K562 (cell line): ENCODE measurements around the gene ALOXE3. TPM values are rescaled to one million over a fixed set of nuclear protein-coding genes. Genes with fewer than 3 reads are reported as not detected.

Source experiments
- ATAC-seq: fragments of 200-7000 bp; cut with Tn5 transposase; 3 replicates; pipeline ENCODE4 v1.9.1; 2020; ENCODE audit warnings: moderate library complexity
- BruUV-seq: library from RNA; stranded (reverse); fragments of 400-500 nt; replicated peaks from 2 replicates; lab custom pipeline; 2021; lab: Mats Ljungman, UMichigan
- CTCF ChIA-PET: fragments of 300-600 bp; formaldehyde crosslinking; extraction: SDS; loops from one replicate; lab custom pipeline; 2021; ENCODE audit warnings: low intra/inter-chr PET ratio; lab: Yijun Ruan, JAX
- POLR2A ChIA-PET: fragments of 300-600, 350-650 bp; sonication (Branson Sonifier 250); formaldehyde crosslinking; extraction: SDS; loops from one replicate; lab custom pipeline; 2021; ENCODE audit warnings: antibody characterized with exemption, inconsistent platforms; lab: Yijun Ruan, JAX
- DNase-seq, 4 experiments: peaks; one replicate each; pipeline versions ENCODE4 v3.0.0 to v3.0.0-alpha.2; 2011 to 2018; ENCODE audit warnings: low spot score in 3 of 4, mixed read lengths in 3 of 4; ENCODE audit errors: extremely low read depth in 1 of 4
- FAIRE-seq: peaks from 2 replicates; lab custom pipeline; 2011; peaks lifted over from hg19 to GRCh38; lab: Jason Lieb, UNC
- H2AFZ ChIP-seq: 2 replicates; pipeline ENCODE4 v1.6.0; 2011; ENCODE audit warnings: low read depth, low read length, control low read depth, inconsistent platforms
- H3K27ac ChIP-seq: fragments of 200-600 bp; 3 replicates; pipeline ENCODE4 v1.8.0; 2011; ENCODE audit warnings: low read depth, mild to moderate bottlenecking, control low read depth, inconsistent platforms, low read length, moderate library complexity, mixed read lengths; ENCODE audit errors: extremely low read depth
- H3K27me3 ChIP-seq, 2 experiments: fragments of 300-600 bp in 1 of 2; 2 replicates in 1 of 2; 3 replicates in 1 of 2; pipeline versions ENCODE4 v1.6.0 to v1.8.0; 2011; ENCODE audit warnings: inconsistent platforms in 2 of 2, low read length in 2 of 2, mild to moderate bottlenecking in 1 of 2, mixed read lengths in 1 of 2, moderate library complexity in 1 of 2; ENCODE audit not compliant: control insufficient read depth in 2 of 2, insufficient read depth in 2 of 2
- H3K36me3 ChIP-seq: fragments of 300-600 bp; 3 replicates; pipeline ENCODE4 v1.8.0; 2011; ENCODE audit warnings: mild to moderate bottlenecking, low read length, inconsistent platforms; ENCODE audit not compliant: control insufficient read depth, insufficient read depth
- H3K4me1 ChIP-seq, 2 experiments: fragments of 200-600 bp in 1 of 2; replicated peaks in 1 of 2; 2 replicates in 1 of 2; 3 replicates in 1 of 2; pipeline versions ENCODE4 v1.5.1 to v1.8.0; 2011; ENCODE audit warnings: inconsistent platforms in 2 of 2, low read length in 2 of 2, mild to moderate bottlenecking in 1 of 2, mixed read lengths in 1 of 2, moderate library complexity in 1 of 2; ENCODE audit not compliant: control insufficient read depth in 2 of 2, insufficient read depth in 2 of 2
- H3K4me2 ChIP-seq: 2 replicates; pipeline ENCODE4 v1.6.1; 2011; ENCODE audit warnings: low read length, control low read depth, inconsistent platforms, mixed read lengths; ENCODE audit not compliant: insufficient read depth
- H3K4me3 ChIP-seq: fragments of 200-600 bp; sonication (generic), shearing (Covaris generic); 2 replicates; pipeline ENCODE4 v1.5.1; 2016; ENCODE audit warnings: control low read depth, inconsistent platforms
- H3K79me2 ChIP-seq: fragments of 200-600 bp; 3 replicates; pipeline ENCODE4 v1.8.0; 2011; ENCODE audit warnings: low read length, inconsistent platforms; ENCODE audit not compliant: control insufficient read depth, insufficient read depth
- H3K9ac ChIP-seq, 2 experiments: 2 replicates each; pipeline versions ENCODE4 v1.6.0 to v1.6.1; 2011; ENCODE audit warnings: low read depth in 2 of 2, low read length in 2 of 2, control low read depth in 1 of 2, inconsistent platforms in 1 of 2, mild to moderate bottlenecking in 1 of 2, mixed read lengths in 1 of 2; ENCODE audit not compliant: insufficient read depth in 1 of 2
- H3K9me1 ChIP-seq: one replicate; pipeline ENCODE4 v1.6.0; 2011; ENCODE audit warnings: inconsistent platforms, mild to moderate bottlenecking, low read length, moderate library complexity; ENCODE audit not compliant: control insufficient read depth, insufficient read depth
- H3K9me3 ChIP-seq: replicated peaks from 2 replicates; pipeline ENCODE4 v1.5.1; 2011; ENCODE audit warnings: low read depth, low read length, inconsistent platforms; ENCODE audit not compliant: control insufficient read depth, insufficient read depth
- H4K20me1 ChIP-seq: replicated peaks from 2 replicates; pipeline ENCODE4 v1.6.1; 2011; ENCODE audit warnings: low read length, inconsistent platforms, mixed read lengths; ENCODE audit not compliant: control insufficient read depth, insufficient read depth
- DDX20 ChIP-seq: fragments of 450-650 bp; IDR thresholded peaks from 2 replicates; pipeline ENCODE4 v1.6.1; 2016; ENCODE audit warnings: missing genetic modification characterization, low read depth, mild to moderate bottlenecking, missing compliant biosample characterization, moderate library complexity
- EGR1 ChIP-seq: fragments of 450-650 bp; conservative IDR thresholded peaks from 2 replicates; pipeline ENCODE4 v1.6.1; 2017; ENCODE audit warnings: mild to moderate bottlenecking
- HMGN3 ChIP-seq: IDR thresholded peaks from 2 replicates; pipeline ENCODE4 v1.6.1; 2011; ENCODE audit warnings: borderline replicate concordance, low read depth, mild to moderate bottlenecking, mixed read lengths, low read length; ENCODE audit not compliant: insufficient read length; ENCODE audit errors: extremely low read depth
- ZNF655 ChIP-seq: fragments of 250-450 bp; sonication (Bioruptor Pico); IDR thresholded peaks from 2 replicates; pipeline ENCODE4 v1.5.0; 2021
- WGBS: fragments of 100-300 bp; shearing (Covaris generic); methylation state at CpG from one replicate; pipeline ENCODE4 v1.1.6; 2016; ENCODE audit warnings: low coverage, mixed read lengths; ENCODE audit not compliant: insufficient coverage; ENCODE audit errors: missing lambda C conversion rate; 5-methylcytosine and 5-hydroxymethylcytosine counted together
- in situ Hi-C: fragments of 300-500 bp; cut with MboI; formaldehyde crosslinking; loops from 4 replicates; pipeline ENCODE4 v1.15.0; 2018; ENCODE audit warnings: inconsistent platforms, mixed read lengths
- intact Hi-C: fragments of 100-400 bp; cut with micrococcal nuclease; formaldehyde crosslinking; loops from 2 replicates; pipeline ENCODE4 v1.14.2; 2022
- polyA plus RNA-seq, 8 experiments: library from polyadenylated mRNA; depleted of rRNA in 4 of 8; stranded (reverse) in 5 of 8; unstranded in 3 of 8; fragments of >200 nt; fragmentation: Nextera tagmentation in 2 of 8; fragmentation: Illumina TruSeq in 1 of 8; extraction: Ambion mirVana in 2 of 8; extraction: Trizol in 1 of 8; gene quantifications; 2 replicates each; pipeline versions ENCODE4 v1.2.1 to v1.2.3, GENCODE V29; 2011 to 2014; ENCODE audit warnings: inconsistent platforms in 1 of 8, missing spikeins in 1 of 8
- total RNA-seq, 7 experiments: library from RNA; depleted of rRNA in 6 of 7; stranded (reverse); fragments of >200 nt in 6 of 7; fragmentation: Illumina TruSeq in 2 of 7; extraction: Trizol in 2 of 7; gene quantifications; 2 replicates each; pipeline versions ENCODE4 v1.2.1 to v1.2.3, GENCODE V29; 2011 to 2021; ENCODE audit warnings: low replicate concordance in 1 of 7

Gene ALOXE3
- total and polyA plus RNA-seq, 9 of the 15 experiments (the other 6 are each of a cell fraction or from before 2014, with no cell fraction given) = 0.04 TPM; not detected in 8

GRCh38 chr17:8123695-8124349 is 5.5 kb upstream of the ALOXE3 start, which contains the start of gene HES7:
HES7 (minus strand) TSS chr17:8124106; CDS start chr17:8124084, 22 bp downstream.
- peak in 2 of 4 experiments; percentile 19 to 35 for DNase-seq

More at GRCh38 chr17:8123695-8124349, 5.5 kb upstream of the ALOXE3 start, which contains the start of gene HES7:
- Histone ChIP-seq H3K27me3 (0 out of 5 replicates have a peak, but pooled peaks cover 0 to 9% of the 10 kb centered on the region in 2 experiments), H4K20me1 (peaks cover 4% of the 10 kb centered on the region; the same call in 1 of the 2 replicates), H3K27ac (no peak within 1 kb of the TSS), H3K4me2 (peak within 1 kb of the TSS; percentile 87), H3K9me1 (no peaks in the 10 kb centered on the region), H3K9ac (peak within 1 kb of the TSS in 1 of 2 experiments; percentile 85; a peak in 2 of 4 replicates), H3K79me2 (no peaks in the 10 kb centered on the region), H2AFZ (peak within 1 kb of the TSS; percentile 82), H3K4me1 (peaks cover 22 to 65% of the 10 kb centered on the region in 2 experiments), H3K36me3 (no peaks in the 10 kb centered on the region), H3K4me3 (peak within 1 kb of the TSS; percentile 73)
- ChIA-PET POLR2A (interaction anchor here (0.6 to 2.1 kb wide), 6 partner anchors 11 to 165 kb away, joined by 3 to 5 read pairs (median 4); partner anchors contain the start of genes AURKB and RANGRF), CTCF (no interaction called here)
- FAIRE-seq = no peak
- in situ Hi-C loops (loop anchor here (5.0 kb wide), 2 partner anchors 98 to 178 kb away; no protein-coding TSS in a partner anchor), intact Hi-C loops (loop anchor here (5.0 to 10.0 kb wide), 3 partner anchors 48 to 289 kb away; partner anchors contain the start of gene KDM6B)
- BruUV-seq = no TSS peak
- WGBS = 9% methylated on average over 12 of the region's 29 CpGs
- TF ChIP-seq EGR1 = peak; percentile 21; the same call in 1 of the 2 replicates
- TF ChIP-seq DDX20 (tag) = no peak
- TF ChIP-seq ZNF655 = no peak
- peak; percentile 1 for TF ChIP-seq HMGN3
- TF ChIP-seq, all 486 proteins: peak for 2
- no peak for ATAC-seq
- no peaks in the 10 kb centered on the region for H3K9me3 ChIP-seq
